GM10847 (cell line): Measurements from ENCODE around the gene OSBPL9.

Experiments
- POLR2A ChIP-seq: IDR thresholded peaks from 2 replicates; pipeline ENCODE4 v1.6.1; 2011; ENCODE audit not compliant: insufficient read length; ENCODE audit errors: extremely low read depth

Gene OSBPL9

GRCh38 chr1:51753969-51754368, 137.1 kb downstream of the OSBPL9 start:
- no peak for TF ChIP-seq POLR2A

DNA sequence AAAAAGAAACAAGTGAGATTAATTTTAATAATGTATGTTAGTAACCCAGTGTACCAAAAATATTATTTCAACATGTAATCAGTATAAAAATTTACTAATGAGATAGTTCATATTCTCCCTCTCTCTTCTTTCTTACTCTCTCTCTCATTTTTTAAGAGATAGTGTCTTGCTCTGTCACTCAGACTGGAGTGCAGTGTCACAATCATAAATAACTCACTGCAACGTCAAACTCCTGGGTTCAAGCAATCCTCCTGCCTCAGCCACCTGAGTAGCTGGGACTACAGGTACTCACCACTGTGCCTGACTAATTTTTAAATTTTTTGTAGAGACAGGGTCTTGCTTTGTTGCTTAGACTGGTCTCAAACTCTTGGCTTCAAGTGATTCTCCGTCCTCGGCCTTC, 137.8 kb downstream of the OSBPL9 start:
- TF ChIP-seq POLR2A = no peak

DNA sequence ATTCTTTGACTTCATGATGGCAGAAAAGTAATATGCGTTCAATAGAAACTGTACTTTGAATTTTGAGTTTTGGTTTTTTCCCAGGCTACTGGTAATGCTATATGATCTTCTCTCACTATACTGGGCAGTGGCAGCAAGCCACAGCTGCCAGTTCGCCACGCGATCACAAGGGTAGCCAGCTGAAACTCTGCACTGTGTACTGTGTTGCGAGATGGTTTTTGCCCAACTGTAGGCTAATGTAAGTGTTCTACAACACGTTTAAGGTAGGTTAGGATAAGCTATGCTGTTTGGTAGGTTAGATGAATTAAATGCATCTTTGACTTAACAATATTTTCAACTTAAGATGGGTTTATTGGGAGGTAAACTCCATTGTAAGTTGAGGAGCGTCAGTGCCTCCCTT, 138.5 kb downstream of the OSBPL9 start:
- no peak for TF ChIP-seq POLR2A

GRCh38 chr1:51756290-51756689, 139.4 kb downstream of the OSBPL9 start:
- TF ChIP-seq POLR2A = no peak

DNA sequence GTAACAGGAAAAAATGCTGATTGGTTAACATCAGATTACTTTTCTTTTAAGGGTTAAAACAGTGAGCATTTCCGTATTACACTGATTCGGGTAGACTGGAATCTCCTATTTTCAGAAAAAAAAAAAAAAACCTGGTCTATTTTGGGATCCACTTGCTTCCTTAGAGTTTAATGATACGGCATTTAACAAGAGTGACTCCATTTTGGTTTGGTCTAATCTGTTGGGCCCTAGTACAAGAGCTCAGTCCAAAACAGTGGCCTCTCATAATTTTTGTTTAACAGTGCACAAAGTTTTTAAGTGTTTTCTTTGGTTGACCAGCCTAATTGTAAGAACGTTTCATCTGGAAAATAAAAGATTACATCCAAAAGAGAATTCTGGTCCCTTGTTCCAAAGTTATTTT, 141.4 kb downstream of the OSBPL9 start:
- no peak for TF ChIP-seq POLR2A

- TF ChIP-seq POLR2A = no peak
These were observed 144.0 kb downstream of the OSBPL9 start for GRCh38 chr1:51760872-51761271.

GRCh38 chr1:51761351-51761750, 144.5 kb downstream of the OSBPL9 start:
- no peak for TF ChIP-seq POLR2A

- TF ChIP-seq POLR2A = no peak
These were observed 152.2 kb downstream of the OSBPL9 start for GRCh38 chr1:51768971-51769588.

- no peak for TF ChIP-seq POLR2A
These were observed 159.5 kb downstream of the OSBPL9 start for GRCh38 chr1:51776408-51776807.

- TF ChIP-seq POLR2A = no peak
These were observed 164.0 kb downstream of the OSBPL9 start for GRCh38 chr1:51780927-51781326.

GRCh38 chr1:51784997-51785421, 168.1 kb downstream of the OSBPL9 start:
- no peak for TF ChIP-seq POLR2A

DNA sequence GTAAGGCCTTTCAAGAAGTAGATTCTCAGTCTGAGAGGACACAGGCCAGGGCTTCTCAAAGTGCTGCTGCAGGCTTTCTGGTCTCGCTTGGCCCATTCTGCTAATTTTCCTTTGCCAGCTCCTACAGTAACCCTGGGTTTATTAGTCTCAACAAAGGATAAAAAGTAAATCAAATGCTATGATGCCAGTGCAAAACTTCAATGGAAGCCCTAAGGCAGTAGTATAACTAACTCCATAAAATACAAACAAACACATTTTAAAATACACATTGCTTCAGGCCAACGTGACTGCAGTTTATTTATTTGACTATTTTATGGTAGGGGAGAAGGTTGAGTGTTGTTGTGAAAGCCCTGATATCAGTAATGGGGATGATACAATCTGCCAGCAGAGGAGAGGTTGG, 172.0 kb downstream of the OSBPL9 start:
- TF ChIP-seq POLR2A = no peak

GRCh38 chr1:51789342-51789741, 172.4 kb downstream of the OSBPL9 start:
- no peak for TF ChIP-seq POLR2A

GRCh38 chr1:51790385-51790784, 173.5 kb downstream of the OSBPL9 start:
- no peak for TF ChIP-seq POLR2A

- no peak for TF ChIP-seq POLR2A
These were observed 175.0 kb downstream of the OSBPL9 start for GRCh38 chr1:51791888-51792287.

GRCh38 chr1:51792864-51793263, 176.0 kb downstream of the OSBPL9 start:
- TF ChIP-seq POLR2A = no peak

GRCh38 chr1:51794260-51794659, 177.4 kb downstream of the OSBPL9 start:
- no peak for TF ChIP-seq POLR2A
